HCT116 (cell line): ENCODE data around the gene NTSR2. TPM values are rescaled to one million over a fixed set of nuclear protein-coding genes. Genes with fewer than 3 reads are reported as not detected.

Experiments
- ATAC-seq: fragments of 200-7000 bp; cut with Tn5 transposase; 2 replicates; pipeline ENCODE4 v1.9.1; 2020; ENCODE audit warnings: mild to moderate bottlenecking, moderate library complexity
- BruUV-seq: library from RNA; stranded (reverse); fragments of 400-500 nt; replicated peaks from 2 replicates; lab custom pipeline; 2021; lab: Mats Ljungman, UMichigan
- CTCF ChIA-PET: fragments of 300-600 bp; sonication (Branson Sonifier 250); formaldehyde crosslinking; loops from one replicate; lab custom pipeline; 2021; ENCODE audit warnings: antibody characterized with exemption; lab: Charles Lee
- POLR2A ChIA-PET: fragments of 300-600, 350-600 bp; sonication (Branson Sonifier 250); formaldehyde crosslinking; loops from one replicate; lab custom pipeline; 2021; ENCODE audit warnings: antibody characterized with exemption; lab: Charles Lee
- RAD21 ChIA-PET, 2 experiments: fragments of 300-600 bp; sonication (Branson Sonifier 250); formaldehyde crosslinking; loops; one replicate each; lab custom pipeline; 2023; ENCODE audit warnings: low total read pairs in 2 of 2; ENCODE audit not compliant: uncharacterized antibody in 2 of 2, unreplicated experiment in 2 of 2, low non-redundant PET in 1 of 2; lab: Charles Lee
- DNase-seq: peaks from one replicate; pipeline ENCODE4 v3.0.0-alpha.2; 2010; ENCODE audit warnings: low read depth, low spot score
- H2AFZ ChIP-seq: fragments of 200-600 bp; shearing (Covaris generic), sonication (generic); 2 replicates; pipeline ENCODE4 v1.6.1; 2017; ENCODE audit warnings: low read depth, mixed run types, mixed read lengths, antibody characterized with exemption, low read length; ENCODE audit not compliant: poor library complexity, severe bottlenecking
- H3K27ac ChIP-seq: 2 replicates; pipeline ENCODE4 v1.5.1; 2012; ENCODE audit warnings: low read depth, low read length
- H3K27me3 ChIP-seq: fragments of 200-600 bp; sonication (generic); 2 replicates; pipeline ENCODE4 v1.6.1; 2016; ENCODE audit warnings: mixed run types, low read length, mixed read lengths; ENCODE audit not compliant: insufficient read depth
- H3K36me3 ChIP-seq, 2 experiments: fragments of 200-500 bp in 1 of 2; fragments of 200-600 bp in 1 of 2; sonication (Bioruptor generic) in 1 of 2; sonication (generic) in 1 of 2; 2 replicates each; pipeline versions ENCODE4 v1.5.1 to v1.6.1; 2014 to 2016; ENCODE audit warnings: low read length in 2 of 2, inconsistent platforms in 1 of 2, mixed read lengths in 1 of 2, mixed run types in 1 of 2; ENCODE audit not compliant: insufficient read depth in 2 of 2, control insufficient read depth in 1 of 2
- H3K4me1 ChIP-seq, 2 experiments: fragments of 200-600 bp in 1 of 2; sonication (generic) in 1 of 2; 2 replicates each; pipeline versions ENCODE4 v1.5.1 to v1.6.1; 2012 to 2017; ENCODE audit warnings: low read length in 2 of 2, inconsistent platforms in 1 of 2, mild to moderate bottlenecking in 1 of 2, mixed read lengths in 1 of 2, mixed run types in 1 of 2, moderate library complexity in 1 of 2; ENCODE audit not compliant: insufficient read depth in 2 of 2, control insufficient read depth in 1 of 2
- H3K4me2 ChIP-seq: fragments of 200-600 bp; sonication (generic); 2 replicates; pipeline ENCODE4 v1.6.1; 2017; ENCODE audit warnings: mixed run types, low read length, mixed read lengths
- H3K4me3 ChIP-seq, 2 experiments: fragments of 200-600 bp in 1 of 2; sonication (generic) in 1 of 2; replicated peaks in 1 of 2; 2 replicates each; pipeline ENCODE4 v1.5.1; 2011 to 2016; ENCODE audit warnings: low read length in 2 of 2, control low read depth in 1 of 2, low read depth in 1 of 2, mild to moderate bottlenecking in 1 of 2, mixed read lengths in 1 of 2, mixed run types in 1 of 2
- H3K79me2 ChIP-seq: fragments of 200-600 bp; sonication (generic); 2 replicates; pipeline ENCODE4 v1.6.1; 2017; ENCODE audit warnings: mild to moderate bottlenecking, mixed run types, low read length, moderate library complexity, mixed read lengths; ENCODE audit not compliant: insufficient read depth
- H3K9ac ChIP-seq: fragments of 200-600 bp; sonication (generic); 2 replicates; pipeline ENCODE4 v1.6.1; 2016; ENCODE audit warnings: low read length, mixed read lengths
- H3K9me2 ChIP-seq: fragments of 200-600 bp; sonication (generic), shearing (Covaris generic); 2 replicates; pipeline ENCODE4 v1.6.1; 2017; ENCODE audit warnings: mixed run types, mild to moderate bottlenecking, moderate library complexity; ENCODE audit not compliant: insufficient read depth
- H3K9me3 ChIP-seq, 2 experiments: fragments of 200-500 bp in 1 of 2; fragments of 200-600 bp in 1 of 2; sonication (Bioruptor generic) in 1 of 2; sonication (generic) in 1 of 2; 2 replicates each; pipeline ENCODE4 v1.6.1; 2014 to 2017; ENCODE audit warnings: low read length in 2 of 2, mixed read lengths in 2 of 2, inconsistent platforms in 1 of 2, low read depth in 1 of 2, mild to moderate bottlenecking in 1 of 2, mixed run types in 1 of 2, moderate library complexity in 1 of 2; ENCODE audit not compliant: control insufficient read depth in 1 of 2, insufficient read depth in 1 of 2
- H4K20me1 ChIP-seq: fragments of 200-600 bp; sonication (generic), shearing (Covaris generic); 2 replicates; pipeline ENCODE4 v1.6.1; 2017; ENCODE audit warnings: mixed run types, mild to moderate bottlenecking, moderate library complexity; ENCODE audit not compliant: insufficient read depth
- EGR1 ChIP-seq: IDR thresholded peaks from 2 replicates; pipeline ENCODE4 v1.6.1; 2012; ENCODE audit warnings: low read depth
- ELF1 ChIP-seq: IDR thresholded peaks from 2 replicates; pipeline ENCODE4 v1.6.1; 2012; ENCODE audit warnings: low read depth, borderline replicate concordance
- EZH2phosphoT487 ChIP-seq: fragments of 200-600 bp; IDR thresholded peaks from 2 replicates; pipeline ENCODE4 v1.6.1; 2018; ENCODE audit warnings: antibody characterized with exemption, borderline replicate concordance
- FOSL1 ChIP-seq: IDR thresholded peaks from 2 replicates; pipeline ENCODE4 v1.6.1; 2012; ENCODE audit warnings: low read depth
- POLR2AphosphoS5 ChIP-seq: IDR thresholded peaks from 2 replicates; pipeline ENCODE4 v1.6.1; 2011; ENCODE audit warnings: mild to moderate bottlenecking, low read depth, low read length, moderate library complexity
- SIN3A ChIP-seq: IDR thresholded peaks from 2 replicates; pipeline ENCODE4 v1.6.1; 2012; ENCODE audit warnings: low read depth
- YY1 ChIP-seq: IDR thresholded peaks from 2 replicates; pipeline ENCODE4 v1.6.1; 2011; ENCODE audit warnings: low read length, low read depth, moderate library complexity, mild to moderate bottlenecking; ENCODE audit not compliant: insufficient replicate concordance; ENCODE audit errors: extremely low read depth
- ZBTB33 ChIP-seq: IDR thresholded peaks from 2 replicates; pipeline ENCODE4 v1.6.1; 2011; ENCODE audit warnings: mild to moderate bottlenecking, low read length, moderate library complexity; ENCODE audit not compliant: insufficient replicate concordance; ENCODE audit errors: extremely low read depth
- ZFX ChIP-seq: fragments of 450-650 bp; IDR thresholded peaks from 2 replicates; pipeline ENCODE4 v1.6.1; 2017
- intact Hi-C: fragments of 100-400 bp; cut with micrococcal nuclease; formaldehyde crosslinking; loops from 2 replicates; pipeline ENCODE4 v1.10.0; 2022
- total RNA-seq: library from RNA; stranded (reverse); gene quantifications from one replicate; pipeline ENCODE4 v1.2.1, GENCODE V29; 2021; ENCODE audit not compliant: unreplicated experiment

NTSR2 gene
- total RNA-seq, 1 experiment from 2014 or later: not detected

- ChIA-PET CTCF (no interaction called here), RAD21 (no interaction called here), POLR2A (no interaction called here)
- H3K27me3 ChIP-seq: no peaks in the 10 kb centered on the region; the same call in 1 of the 2 replicates
- peaks cover 0 to 10% of the 10 kb centered on the region in 2 experiments; a peak in 2 of 4 replicates for H3K9me3 ChIP-seq
- BruUV-seq: no TSS peak
- H3K36me3 ChIP-seq: no peaks in the 10 kb centered on the region
- H3K4me1 ChIP-seq: no peaks in the 10 kb centered on the region
- H4K20me1 ChIP-seq: no peaks in the 10 kb centered on the region
- H3K9ac ChIP-seq: no peak overlapping the region
- DNase-seq (no peak), ATAC-seq (no peak)
- H2AFZ ChIP-seq: no peak overlapping the region
- H3K79me2 ChIP-seq: no peaks in the 10 kb centered on the region
- no peak overlapping the region for H3K4me3 ChIP-seq
- H3K27ac ChIP-seq: no peak overlapping the region
- H3K4me2 ChIP-seq: no peak overlapping the region
- H3K9me2 ChIP-seq: no peaks in the 10 kb centered on the region
- TF ChIP-seq ZBTB33: no peak
- intact Hi-C loops: no loop called here
These were observed 6.6 kb downstream of the NTSR2 start for GRCh38 chr2:11663427-11663826.

GRCh38 chr2:11662882-11663281 is 7.1 kb downstream of the NTSR2 start:
- ChIA-PET POLR2A (no interaction called here), RAD21 (no interaction called here), CTCF (no interaction called here)
- Histone ChIP-seq H3K9ac (no peak overlapping the region), H3K79me2 (no peaks in the 10 kb centered on the region), H3K36me3 (no peaks in the 10 kb centered on the region), H3K9me3 (peaks cover 0 to 10% of the 10 kb centered on the region in 2 experiments; a peak in 2 of 4 replicates), H3K4me2 (no peak overlapping the region), H3K4me3 (no peak overlapping the region), H2AFZ (no peak overlapping the region), H3K9me2 (no peaks in the 10 kb centered on the region), H4K20me1 (no peaks in the 10 kb centered on the region), H3K27ac (no peak overlapping the region), H3K4me1 (no peaks in the 10 kb centered on the region), H3K27me3 (no peaks in the 10 kb centered on the region; the same call in 1 of the 2 replicates)
- no peak for ATAC-seq
- BruUV-seq: no TSS peak
- no peak for TF ChIP-seq FOSL1
- TF ChIP-seq ELF1: no peak
- no peak for TF ChIP-seq YY1
- no peak for TF ChIP-seq POLR2AphosphoS5
- TF ChIP-seq ZFX: no peak
- TF ChIP-seq EGR1: no peak
- no peak for TF ChIP-seq EZH2phosphoT487
- TF ChIP-seq SIN3A: no peak
- DNase-seq: no peak
- intact Hi-C loops: no loop called here
